Fibroblast of mammary gland (primary cell): ENCODE data around the gene CXCL5.
"Not testable (repeated sequence)": the region's sequence is repeated elsewhere in the genome, so short reads cannot be mapped to it uniquely, and the experiment has no call there.

Experiments
- DNase-seq: peaks from one replicate; pipeline ENCODE4 v3.0.0-alpha.2; 2010; ENCODE audit warnings: low read depth
- H3K4me3 ChIP-seq: 2 replicates; pipeline ENCODE4 v1.5.1; 2011; ENCODE audit warnings: low read depth, mild to moderate bottlenecking, low read length, moderate library complexity; ENCODE audit not compliant: control insufficient read depth
- CTCF ChIP-seq: conservative IDR thresholded peaks from 2 replicates; pipeline ENCODE4 v1.5.1; 2011; ENCODE audit warnings: low read depth, low read length, inconsistent platforms; ENCODE audit not compliant: control insufficient read depth, insufficient read depth

CXCL5 gene

GRCh38 chr4:73964862-73965611 lies 33.4 kb downstream of the CXCL5 start:
- peak; percentile 36 for TF ChIP-seq CTCF
- H3K4me3 ChIP-seq, result no peak overlapping the region
- peak; percentile 28 for DNase-seq

GRCh38 chr4:73962724-73963123 lies 35.8 kb downstream of the CXCL5 start:
- no peak overlapping the region for H3K4me3 ChIP-seq
- no peak for TF ChIP-seq CTCF
- no peak for DNase-seq

- not testable (repeated sequence) for H3K4me3 ChIP-seq, DNase-seq
Observed at GRCh38 chr4:73959041-73959440, 39.4 kb downstream of the CXCL5 start.

GRCh38 chr4:73952352-73952751 lies 46.1 kb downstream of the CXCL5 start:
- no peak for DNase-seq
- H3K4me3 ChIP-seq, result no peak overlapping the region
- no peak for TF ChIP-seq CTCF

GRCh38 chr4:73950376-73950920 lies 48.0 kb downstream of the CXCL5 start:
- DNase-seq, H3K4me3 ChIP-seq: not testable (repeated sequence)

GRCh38 chr4:73948990-73949706 lies 49.3 kb downstream of the CXCL5 start:
- no peak overlapping the region for H3K4me3 ChIP-seq
- no peak for TF ChIP-seq CTCF
- no peak for DNase-seq

GRCh38 chr4:73948291-73948690 lies 50.2 kb downstream of the CXCL5 start:
- no peak for TF ChIP-seq CTCF
- no peak for DNase-seq
- no peak overlapping the region for H3K4me3 ChIP-seq
